Measurements from ENCODE around the gene MAGEC1.

MAGEC1 gene

GRCh38 chrX:141936080-141936479, 32.4 kb downstream of the MAGEC1 start:
- Histone ChIP-seq H2AFZ (ENCODE audit: low read length) (no peak overlapping the region), H3K9me2 (replicated peaks; ENCODE audit: low read depth, low read length) (no peaks in the 10 kb centered on the region), H3K4me3 (ENCODE audit: low read length, poor library complexity, severe bottlenecking) (no peak overlapping the region), H3F3A (ENCODE audit: low read depth) (no peaks in the 10 kb centered on the region), H3K9ac (ENCODE audit: low read depth, low read length, poor library complexity, severe bottlenecking) (no peak overlapping the region), H3K9me3 (ENCODE audit: insufficient read depth, low read depth, low read length) (no peaks in the 10 kb centered on the region), H3K27me3 (ENCODE audit: insufficient read depth, low read length, poor library complexity, severe bottlenecking) (no peaks in the 10 kb centered on the region), H3K79me2 (ENCODE audit: insufficient read depth, low read length) (no peaks in the 10 kb centered on the region), H4K20me1 (ENCODE audit: insufficient read depth, low read length, poor library complexity, severe bottlenecking) (no peaks in the 10 kb centered on the region), H3K4me1 (ENCODE audit: insufficient read depth, low read length, poor library complexity, severe bottlenecking) (no peaks in the 10 kb centered on the region), H3K4me2 (ENCODE audit: low read depth, low read length, poor library complexity, severe bottlenecking) (no peak overlapping the region), H3K36me3 (ENCODE audit: insufficient read depth, low read length) (no peaks in the 10 kb centered on the region)
- TF ChIP-seq EZH2phosphoT487 (IDR thresholded peaks at IDR 0.05; ENCODE audit: borderline replicate concordance) (no peak), CTCF (conservative IDR thresholded peaks at IDR 0.05; ENCODE audit: low read length) (no peak)

GRCh38 chrX:141941234-141941633, 37.5 kb downstream of the MAGEC1 start:
- H3K9ac ChIP-seq (ENCODE audit: low read depth, low read length, poor library complexity, severe bottlenecking), result no peak overlapping the region
- no peaks in the 10 kb centered on the region for H3K9me3 ChIP-seq (ENCODE audit: insufficient read depth, low read depth, low read length)
- no peaks in the 10 kb centered on the region for H3K36me3 ChIP-seq (ENCODE audit: insufficient read depth, low read length)
- no peaks in the 10 kb centered on the region for H4K20me1 ChIP-seq (ENCODE audit: insufficient read depth, low read length, poor library complexity, severe bottlenecking)
- no peaks in the 10 kb centered on the region for H3K79me2 ChIP-seq (ENCODE audit: insufficient read depth, low read length)
- no peaks in the 10 kb centered on the region for H3K4me1 ChIP-seq (ENCODE audit: insufficient read depth, low read length, poor library complexity, severe bottlenecking)
- H3K9me2 ChIP-seq (replicated peaks; ENCODE audit: low read depth, low read length), result no peaks in the 10 kb centered on the region
- no peaks in the 10 kb centered on the region for H3F3A ChIP-seq (ENCODE audit: low read depth)
- no peak overlapping the region for H3K4me2 ChIP-seq (ENCODE audit: low read depth, low read length, poor library complexity, severe bottlenecking)
- no peaks in the 10 kb centered on the region for H3K27me3 ChIP-seq (ENCODE audit: insufficient read depth, low read length, poor library complexity, severe bottlenecking)
- no peak overlapping the region for H2AFZ ChIP-seq (ENCODE audit: low read length)
- no peak for TF ChIP-seq EZH2phosphoT487 (IDR thresholded peaks at IDR 0.05; ENCODE audit: borderline replicate concordance)
- TF ChIP-seq CTCF (conservative IDR thresholded peaks at IDR 0.05; ENCODE audit: low read length), result no peak
- no peak overlapping the region for H3K4me3 ChIP-seq (ENCODE audit: low read length, poor library complexity, severe bottlenecking)

GRCh38 chrX:141945426-141945825, 41.7 kb downstream of the MAGEC1 start:
- Histone ChIP-seq H3K79me2 (ENCODE audit: insufficient read depth, low read length) (no peaks in the 10 kb centered on the region), H3K4me3 (ENCODE audit: low read length, poor library complexity, severe bottlenecking) (no peak overlapping the region), H3K4me1 (ENCODE audit: insufficient read depth, low read length, poor library complexity, severe bottlenecking) (no peaks in the 10 kb centered on the region), H3F3A (ENCODE audit: low read depth) (no peaks in the 10 kb centered on the region), H3K27me3 (ENCODE audit: insufficient read depth, low read length, poor library complexity, severe bottlenecking) (no peaks in the 10 kb centered on the region), H3K9me2 (replicated peaks; ENCODE audit: low read depth, low read length) (no peaks in the 10 kb centered on the region), H3K36me3 (ENCODE audit: insufficient read depth, low read length) (no peaks in the 10 kb centered on the region), H3K9me3 (ENCODE audit: insufficient read depth, low read depth, low read length) (no peaks in the 10 kb centered on the region), H2AFZ (ENCODE audit: low read length) (no peak overlapping the region), H3K4me2 (ENCODE audit: low read depth, low read length, poor library complexity, severe bottlenecking) (no peak overlapping the region), H4K20me1 (ENCODE audit: insufficient read depth, low read length, poor library complexity, severe bottlenecking) (no peaks in the 10 kb centered on the region), H3K9ac (ENCODE audit: low read depth, low read length, poor library complexity, severe bottlenecking) (no peak overlapping the region)
- TF ChIP-seq CTCF (conservative IDR thresholded peaks at IDR 0.05; ENCODE audit: low read length), result no peak
- no peak for TF ChIP-seq EZH2phosphoT487 (IDR thresholded peaks at IDR 0.05; ENCODE audit: borderline replicate concordance)
